ENCODE measurements around the gene DNAH17. TPM values are rescaled to one million over a fixed set of nuclear protein-coding genes. Genes with fewer than 3 reads are reported as not detected.

Gene DNAH17
- polyA plus RNA-seq, 3 donors, result 0.01 to 0.51 (median 0.11) TPM

DNA sequence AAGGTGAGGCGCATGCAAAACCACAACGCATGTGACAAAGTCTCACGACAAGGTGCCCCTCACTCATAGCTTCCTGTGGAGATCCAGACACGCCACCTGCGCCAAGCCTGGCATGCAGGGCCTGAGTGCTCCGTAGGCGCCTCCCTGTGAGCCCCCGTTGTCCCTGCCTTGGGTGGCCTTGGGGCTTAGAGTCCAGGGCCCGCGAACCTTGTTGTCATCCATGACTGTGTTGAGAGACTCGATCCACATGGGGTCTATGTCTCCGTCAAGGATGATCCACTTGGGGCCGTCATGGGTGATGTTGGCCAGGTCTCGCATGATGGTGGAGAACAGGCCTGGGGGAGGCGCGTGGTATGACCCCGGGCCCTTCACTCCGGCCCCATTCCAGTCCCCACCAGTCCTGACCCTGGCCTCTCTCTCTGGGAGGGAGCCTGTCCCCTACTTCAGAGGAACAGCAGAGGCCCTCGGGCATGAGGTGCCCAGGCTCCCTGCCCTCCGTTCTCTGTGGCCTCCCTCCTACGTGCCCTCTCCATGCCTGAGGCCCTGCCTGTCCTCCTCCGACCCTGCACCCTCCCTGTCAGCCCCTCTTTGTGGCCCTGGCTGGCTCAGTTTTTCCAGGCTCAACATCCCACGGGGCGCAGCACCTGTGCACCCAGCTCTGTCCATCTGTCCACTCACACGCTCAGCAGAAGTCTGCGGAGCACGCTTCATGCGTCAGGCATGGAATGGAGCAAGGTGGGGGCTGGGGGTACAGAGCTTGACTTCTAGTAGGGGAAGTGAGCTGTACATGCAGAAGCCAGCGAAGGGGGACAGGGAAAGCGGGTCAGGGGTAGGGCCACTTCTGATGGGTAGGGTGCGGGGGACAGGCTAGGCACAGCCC is 85.7 kb downstream of the DNAH17 start:
- Mint-ChIP-seq H3K27me3 (ENCODE audit: low read depth in 3 of 3) (peaks cover 4 to 11% (median 6%) of the 10 kb centered on the region in 3 donors), H3K4me1 (peaks cover 7% of the 10 kb centered on the region), H3K9me3 (no peaks in the 10 kb centered on the region), H3K27ac (peak overlapping the region in 1 of 7 donors; percentile 27), H3K4me3 (no peak overlapping the region), H3K36me3 (no peaks in the 10 kb centered on the region)
- Histone ChIP-seq H3K27ac (ENCODE audit: low read depth in 1 of 2, low read length in 2 of 2) (no peak overlapping the region), H3K4me2 (replicated peaks; ENCODE audit: extremely low read depth, low read length, poor library complexity, severe bottlenecking) (no peak overlapping the region), H4K20me1 (ENCODE audit: insufficient read depth, low read length) (no peaks in the 10 kb centered on the region), H3K36me3 (replicated peaks in 1 of 2; ENCODE audit: control insufficient read depth in 1 of 2, insufficient read depth in 2 of 2, low read length in 2 of 2) (no peaks in the 10 kb centered on the region), H3K27me3 (ENCODE audit: control insufficient read depth in 2 of 2, insufficient read depth in 2 of 2, low read length in 2 of 2) (no peaks in the 10 kb centered on the region), H2AFZ (ENCODE audit: insufficient read depth, low read depth, low read length, poor library complexity, severe bottlenecking) (no peak overlapping the region), H3K9ac (ENCODE audit: insufficient read depth, low read length, poor library complexity, severe bottlenecking) (no peak overlapping the region), H3K9me3 (replicated peaks in 1 of 2; ENCODE audit: control insufficient read depth in 1 of 2, insufficient read depth in 1 of 2, low read length in 2 of 2) (no peaks in the 10 kb centered on the region), H3K4me1 (ENCODE audit: control insufficient read depth in 1 of 2, insufficient read depth in 2 of 2, low read length in 2 of 2) (no peaks in the 10 kb centered on the region), H3K4me3 (replicated peaks in 1 of 3; ENCODE audit: low read depth in 2 of 3, low read length in 3 of 3) (no peak overlapping the region), H3K79me2 (ENCODE audit: insufficient read depth, low read length) (no peaks in the 10 kb centered on the region)
- intact Hi-C loops (cut with micrococcal nuclease), result no loop called here
- DNase-seq, result no peak
- 92% methylated on average over 29 of the region's 31 CpGs for WGBS (ENCODE audit: insufficient coverage)
- TF ChIP-seq, protein P1, sequence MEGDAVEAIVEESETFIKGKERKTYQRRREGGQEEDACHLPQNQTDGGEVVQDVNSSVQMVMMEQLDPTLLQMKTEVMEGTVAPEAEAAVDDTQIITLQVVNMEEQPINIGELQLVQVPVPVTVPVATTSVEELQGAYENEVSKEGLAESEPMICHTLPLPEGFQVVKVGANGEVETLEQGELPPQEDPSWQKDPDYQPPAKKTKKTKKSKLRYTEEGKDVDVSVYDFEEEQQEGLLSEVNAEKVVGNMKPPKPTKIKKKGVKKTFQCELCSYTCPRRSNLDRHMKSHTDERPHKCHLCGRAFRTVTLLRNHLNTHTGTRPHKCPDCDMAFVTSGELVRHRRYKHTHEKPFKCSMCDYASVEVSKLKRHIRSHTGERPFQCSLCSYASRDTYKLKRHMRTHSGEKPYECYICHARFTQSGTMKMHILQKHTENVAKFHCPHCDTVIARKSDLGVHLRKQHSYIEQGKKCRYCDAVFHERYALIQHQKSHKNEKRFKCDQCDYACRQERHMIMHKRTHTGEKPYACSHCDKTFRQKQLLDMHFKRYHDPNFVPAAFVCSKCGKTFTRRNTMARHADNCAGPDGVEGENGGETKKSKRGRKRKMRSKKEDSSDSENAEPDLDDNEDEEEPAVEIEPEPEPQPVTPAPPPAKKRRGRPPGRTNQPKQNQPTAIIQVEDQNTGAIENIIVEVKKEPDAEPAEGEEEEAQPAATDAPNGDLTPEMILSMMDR (IDR thresholded peaks at IDR 0.05), result no peak

DNA sequence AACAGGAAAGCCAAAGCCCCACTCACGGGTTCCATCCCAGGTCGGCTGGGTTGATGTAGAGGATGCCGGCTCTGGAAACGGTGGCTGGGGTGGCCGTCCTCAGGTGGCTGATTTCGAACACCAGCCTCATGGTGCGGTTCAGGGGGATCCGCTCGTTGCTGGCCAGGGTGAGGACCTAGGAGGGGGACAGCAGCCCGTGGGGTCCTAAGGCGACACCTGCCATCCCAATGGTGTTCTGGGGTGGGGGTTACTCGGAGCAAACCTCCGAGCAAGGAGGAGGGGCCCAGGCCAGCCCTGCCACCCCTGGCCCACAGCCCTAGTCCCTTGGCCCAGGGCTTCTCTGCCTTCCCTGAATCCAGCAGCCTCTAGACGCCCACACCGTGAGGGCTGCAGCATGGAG is 86.5 kb downstream of the DNAH17 start:
- no peak overlapping the region for H3K4me3 ChIP-seq (replicated peaks in 1 of 3; ENCODE audit: low read depth in 2 of 3, low read length in 3 of 3)
- Mint-ChIP-seq H3K9me3 (no peaks in the 10 kb centered on the region), H3K4me3 (no peak overlapping the region), H3K27me3 (ENCODE audit: low read depth in 3 of 3) (peaks cover 4 to 13% (median 7%) of the 10 kb centered on the region in 3 donors), H3K4me1 (peaks cover 7% of the 10 kb centered on the region), H3K27ac (no peak overlapping the region), H3K36me3 (no peaks in the 10 kb centered on the region)
- H3K36me3 ChIP-seq (replicated peaks in 1 of 2; ENCODE audit: control insufficient read depth in 1 of 2, insufficient read depth in 2 of 2, low read length in 2 of 2), result no peaks in the 10 kb centered on the region
- TF ChIP-seq, protein P1 (IDR thresholded peaks at IDR 0.05), result no peak
- H3K9ac ChIP-seq (ENCODE audit: insufficient read depth, low read length, poor library complexity, severe bottlenecking), result no peak overlapping the region
- H3K27ac ChIP-seq (ENCODE audit: low read depth in 1 of 2, low read length in 2 of 2), result no peak overlapping the region
- no peaks in the 10 kb centered on the region for H4K20me1 ChIP-seq (ENCODE audit: insufficient read depth, low read length)
- H3K79me2 ChIP-seq (ENCODE audit: insufficient read depth, low read length), result no peaks in the 10 kb centered on the region
- H3K4me2 ChIP-seq (replicated peaks; ENCODE audit: extremely low read depth, low read length, poor library complexity, severe bottlenecking), result no peak overlapping the region
- no peaks in the 10 kb centered on the region for H3K27me3 ChIP-seq (ENCODE audit: control insufficient read depth in 2 of 2, insufficient read depth in 2 of 2, low read length in 2 of 2)
- 90% methylated on average over 6 of the region's 15 CpGs for WGBS (ENCODE audit: insufficient coverage)
- H3K9me3 ChIP-seq (replicated peaks in 1 of 2; ENCODE audit: control insufficient read depth in 1 of 2, insufficient read depth in 1 of 2, low read length in 2 of 2), result no peaks in the 10 kb centered on the region
- intact Hi-C loops (cut with micrococcal nuclease), result no loop called here
- DNase-seq, result no peak
- H3K4me1 ChIP-seq (ENCODE audit: control insufficient read depth in 1 of 2, insufficient read depth in 2 of 2, low read length in 2 of 2), result no peaks in the 10 kb centered on the region
- H2AFZ ChIP-seq (ENCODE audit: insufficient read depth, low read depth, low read length, poor library complexity, severe bottlenecking), result no peak overlapping the region

Measured in CD14-positive monocyte (primary cell).